PC-9 (cell line): ENCODE measurements around the gene MBTPS2. TPM values are rescaled to one million over a fixed set of nuclear protein-coding genes. Genes with fewer than 3 reads are reported as not detected.

ENCODE experiments used
- BruUV-seq: library from RNA; stranded (reverse); fragments of 400-500 nt; replicated peaks from 2 replicates; lab custom pipeline; 2021; lab: Mats Ljungman, UMichigan
- CTCF ChIA-PET: fragments of 300-600 bp; sonication (Branson Sonifier 250); formaldehyde crosslinking; loops from one replicate; lab custom pipeline; 2022; ENCODE audit warnings: antibody characterized with exemption; lab: Charles Lee
- POLR2A ChIA-PET: fragments of 300-600 bp; sonication (Branson Sonifier 250); formaldehyde crosslinking; loops from one replicate; lab custom pipeline; 2022; ENCODE audit warnings: antibody characterized with exemption; ENCODE audit not compliant: unreplicated experiment; lab: Charles Lee
- DNase-seq, 2 experiments: peaks; one replicate each; pipeline versions ENCODE4 v3.0.0 to v3.0.0-alpha.2; 2015 to 2022; ENCODE audit warnings: mixed read lengths in 1 of 2
- H2AFZ ChIP-seq: fragments of 200-600 bp; sonication (generic); 2 replicates; pipeline ENCODE4 v1.8.1; 2017; ENCODE audit warnings: antibody characterized with exemption
- H3F3A ChIP-seq: fragments of 200-600 bp; sonication (generic); 2 replicates; pipeline ENCODE4 v1.8.1; 2017; ENCODE audit warnings: antibody characterized with exemption, mild to moderate bottlenecking, low read depth; ENCODE audit not compliant: insufficient read depth
- H3K27ac ChIP-seq: fragments of 200-600 bp; sonication (generic); 2 replicates; pipeline ENCODE4 v1.6.1; 2016; ENCODE audit warnings: mixed run types
- H3K27me3 ChIP-seq: fragments of 200-600 bp; sonication (generic); 2 replicates; pipeline ENCODE4 v1.6.1; 2016; ENCODE audit warnings: low read depth, mixed run types; ENCODE audit not compliant: insufficient read depth
- H3K36me3 ChIP-seq: fragments of 200-600 bp; sonication (generic); 2 replicates; pipeline ENCODE4 v1.6.1; 2016; ENCODE audit warnings: low read depth, mixed run types
- H3K4me1 ChIP-seq: fragments of 200-600 bp; sonication (generic); replicated peaks from 2 replicates; pipeline ENCODE4 v1.6.1; 2016; ENCODE audit warnings: mixed run types; ENCODE audit not compliant: insufficient read depth
- H3K4me2 ChIP-seq: fragments of 200-600 bp; sonication (generic); 2 replicates; pipeline ENCODE4 v1.6.1; 2017; ENCODE audit warnings: mixed run types
- H3K4me3 ChIP-seq: fragments of 200-600 bp; sonication (generic); 2 replicates; pipeline ENCODE4 v1.6.1; 2016; ENCODE audit warnings: mixed run types
- H3K79me2 ChIP-seq: fragments of 200-600 bp; sonication (generic); 2 replicates; pipeline ENCODE4 v1.6.1; 2017; ENCODE audit warnings: low read depth, mixed run types
- H3K9me2 ChIP-seq: fragments of 200-600 bp; sonication (generic); 2 replicates; pipeline ENCODE4 v1.8.1; 2017; ENCODE audit warnings: mild to moderate bottlenecking; ENCODE audit not compliant: insufficient read depth
- H3K9me3 ChIP-seq: fragments of 200-600 bp; sonication (generic); 2 replicates; pipeline ENCODE4 v1.8.1; 2016; ENCODE audit warnings: low read depth; ENCODE audit not compliant: insufficient read depth
- H4K20me1 ChIP-seq: fragments of 200-600 bp; sonication (generic); 2 replicates; pipeline ENCODE4 v1.8.1; 2017; ENCODE audit not compliant: insufficient read depth
- CTCF ChIP-seq: fragments of 200-600 bp; sonication (generic); conservative IDR thresholded peaks from 2 replicates; pipeline ENCODE4 v1.6.1; 2017; ENCODE audit warnings: mixed run types, antibody characterized with exemption, mild to moderate bottlenecking, moderate library complexity
- EZH2 ChIP-seq: fragments of 200-600 bp; sonication (generic); IDR thresholded peaks from 2 replicates; pipeline ENCODE4 v1.8.0; 2017; ENCODE audit warnings: antibody characterized with exemption, low read depth
- intact Hi-C: fragments of 100-400 bp; cut with micrococcal nuclease; formaldehyde crosslinking; loops from one replicate; pipeline ENCODE4 v1.10.0; 2022; ENCODE audit not compliant: unreplicated experiment
- total RNA-seq: library from RNA; stranded (reverse); gene quantifications from 2 replicates; pipeline ENCODE4 v1.2.3, GENCODE V29; 2021

MBTPS2 gene
- total RNA-seq, 1 experiment from 2014 or later = 16.9 TPM

GRCh38 chrX:21926116-21926515 lies 86.7 kb downstream of the MBTPS2 start:
- DNase-seq = no peak
- intact Hi-C loops = loop anchor here (2.0 to 5.0 kb wide), 2 partner anchors 47 to 136 kb away; no protein-coding TSS in a partner anchor
- ChIA-PET POLR2A (interaction anchor here (0.6 to 0.8 kb wide), 3 partner anchors 14 to 78 kb away, joined by 3 to 22 read pairs (median 5); no protein-coding TSS in a partner anchor), CTCF (no interaction called here)
- H3K79me2 ChIP-seq = no peaks in the 10 kb centered on the region
- H3K4me3 ChIP-seq = no peak overlapping the region
- TSS peak; percentile 76 for BruUV-seq
- no peaks in the 10 kb centered on the region for H4K20me1 ChIP-seq
- TF ChIP-seq EZH2 (no peak), CTCF (no peak)
- no peaks in the 10 kb centered on the region for H3K27me3 ChIP-seq
- no peak overlapping the region; the same call in 1 of the 2 replicates for H3K4me2 ChIP-seq
- H3K27ac ChIP-seq = peak overlapping the region; percentile 82
- peaks cover 15% of the 10 kb centered on the region for H3F3A ChIP-seq
- H3K4me1 ChIP-seq = peaks cover 17% of the 10 kb centered on the region
- no peaks in the 10 kb centered on the region for H3K9me2 ChIP-seq
- no peaks in the 10 kb centered on the region for H3K36me3 ChIP-seq
- no peaks in the 10 kb centered on the region; the same call in 1 of the 2 replicates for H3K9me3 ChIP-seq
- H2AFZ ChIP-seq = no peak overlapping the region

- Histone ChIP-seq H4K20me1 (no peaks in the 10 kb centered on the region), H3K9me3 (no peaks in the 10 kb centered on the region; the same call in 1 of the 2 replicates), H3K9me2 (no peaks in the 10 kb centered on the region), H3K27me3 (no peaks in the 10 kb centered on the region), H3F3A (peaks cover 18% of the 10 kb centered on the region), H3K4me2 (peak overlapping the region; percentile 35), H3K4me3 (no peak overlapping the region), H2AFZ (no peak overlapping the region), H3K27ac (peak overlapping the region; percentile 82), H3K79me2 (no peaks in the 10 kb centered on the region), H3K36me3 (no peaks in the 10 kb centered on the region), H3K4me1 (peaks cover 17% of the 10 kb centered on the region)
- BruUV-seq = no TSS peak
- CTCF ChIA-PET = interaction anchor here (1.5 kb wide), 1 partner anchor 46 kb away, joined by 3 read pairs; no protein-coding TSS in a partner anchor
- intact Hi-C loops = loop anchor here (1.0 to 5.0 kb wide), 3 partner anchors 14 to 136 kb away; partner anchors contain the start of gene SMS
- TF ChIP-seq EZH2 (no peak), CTCF (no peak)
- peak; percentile 24 to 94 for DNase-seq
- POLR2A ChIA-PET = interaction anchor here (0.6 to 0.8 kb wide), 2 partner anchors 15 kb away, joined by 5 to 22 read pairs; no protein-coding TSS in a partner anchor
Measured at GRCh38 chrX:21926527-21927278, 87.3 kb downstream of the MBTPS2 start.

- Histone ChIP-seq H2AFZ (no peak overlapping the region), H3K27ac (no peak overlapping the region)
- intact Hi-C loops = loop anchor here (5.0 kb wide), 1 partner anchor 133 kb away; no protein-coding TSS in a partner anchor
Measured at GRCh38 chrX:21929209-21929608, 89.8 kb downstream of the MBTPS2 start.

More at GRCh38 chrX:21929209-21929608, 89.8 kb downstream of the MBTPS2 start:
- H3K4me2 ChIP-seq = no peak overlapping the region
- no TSS peak for BruUV-seq
- H3K36me3 ChIP-seq = no peaks in the 10 kb centered on the region
- no peaks in the 10 kb centered on the region; the same call in 1 of the 2 replicates for H3K9me3 ChIP-seq
- H3K9me2 ChIP-seq = no peaks in the 10 kb centered on the region
- DNase-seq = no peak
- H3K4me3 ChIP-seq = no peak overlapping the region
- ChIA-PET POLR2A (no interaction called here), CTCF (no interaction called here)
- no peaks in the 10 kb centered on the region for H3K27me3 ChIP-seq
- H3F3A ChIP-seq = peaks cover 23% of the 10 kb centered on the region
- no peaks in the 10 kb centered on the region for H3K79me2 ChIP-seq
- H4K20me1 ChIP-seq = no peaks in the 10 kb centered on the region
- peaks cover 33% of the 10 kb centered on the region for H3K4me1 ChIP-seq
- TF ChIP-seq EZH2 = no peak
- no peak for TF ChIP-seq CTCF
